Measurements from ENCODE around the gene CD2.
"Not testable (repeated sequence)": the region's sequence is repeated elsewhere in the genome, so short reads cannot be mapped to it uniquely, and the experiment has no call there.

Gene CD2

GRCh38 chr1:116755681-116756080 is 1.5 kb downstream of the CD2 start:
- H3K79me2 ChIP-seq (ENCODE audit: insufficient read depth, low read length): no peaks in the 10 kb centered on the region
- no peak overlapping the region for H3K27ac ChIP-seq (ENCODE audit: low read length)
- no peak for TF ChIP-seq CTCF (IDR thresholded peaks at IDR 0.05; ENCODE audit: borderline replicate concordance, extremely low read depth, low read length, poor library complexity, severe bottlenecking)
- TF ChIP-seq EZH2 (IDR thresholded peaks at IDR 0.05; ENCODE audit: borderline replicate concordance, low read depth, low read length, severe bottlenecking): no peak
- peaks cover 57% of the 10 kb centered on the region for H3K4me1 ChIP-seq (ENCODE audit: insufficient read depth, low read length)
- ATAC-seq (ENCODE audit: insufficient read depth, low read depth) (no peak), DNase-seq (peak; percentile 4)
- H2AFZ ChIP-seq (ENCODE audit: low read depth, low read length): no peak overlapping the region
- H3K9me3 ChIP-seq (ENCODE audit: insufficient read depth, low read length, severe bottlenecking): no peaks in the 10 kb centered on the region
- no peak overlapping the region for H3K4me3 ChIP-seq (ENCODE audit: low read depth in 1 of 2, low read length in 2 of 2)
- no peak overlapping the region for H3K9ac ChIP-seq (ENCODE audit: low read depth, low read length)
- H3K27me3 ChIP-seq (ENCODE audit: insufficient read depth, low read length, poor library complexity): no peaks in the 10 kb centered on the region
- H3K4me2 ChIP-seq (ENCODE audit: insufficient read depth, low read length): 0 out of 2 replicates have a peak overlapping the region, but pooled peaks have one; percentile 24
- H4K20me1 ChIP-seq (ENCODE audit: insufficient read depth, low read length): no peaks in the 10 kb centered on the region
- no peaks in the 10 kb centered on the region for H3K36me3 ChIP-seq (ENCODE audit: insufficient read depth, low read length)

- H2AFZ ChIP-seq (ENCODE audit: low read depth, low read length); H3K4me3 ChIP-seq (ENCODE audit: low read depth in 1 of 2, low read length in 2 of 2); ATAC-seq (ENCODE audit: insufficient read depth, low read depth); H3K9me3 ChIP-seq (ENCODE audit: insufficient read depth, low read length, severe bottlenecking); H3K36me3 ChIP-seq (ENCODE audit: insufficient read depth, low read length); H4K20me1 ChIP-seq (ENCODE audit: insufficient read depth, low read length); H3K27me3 ChIP-seq (ENCODE audit: insufficient read depth, low read length, poor library complexity); H3K79me2 ChIP-seq (ENCODE audit: insufficient read depth, low read length); H3K9ac ChIP-seq (ENCODE audit: low read depth, low read length); H3K27ac ChIP-seq (ENCODE audit: low read length); H3K4me2 ChIP-seq (ENCODE audit: insufficient read depth, low read length): not testable (repeated sequence)
- DNase-seq: peak; percentile 3
- peaks cover 53% of the 10 kb centered on the region for H3K4me1 ChIP-seq (ENCODE audit: insufficient read depth, low read length)
Observed at GRCh38 chr1:116756092-116756491, 1.9 kb downstream of the CD2 start.

GRCh38 chr1:116758456-116758815 is 4.2 kb downstream of the CD2 start:
- H3K79me2 ChIP-seq (ENCODE audit: insufficient read depth, low read length); H3K36me3 ChIP-seq (ENCODE audit: insufficient read depth, low read length); H2AFZ ChIP-seq (ENCODE audit: low read depth, low read length); DNase-seq; ATAC-seq (ENCODE audit: insufficient read depth, low read depth); H3K9me3 ChIP-seq (ENCODE audit: insufficient read depth, low read length, severe bottlenecking); H3K27ac ChIP-seq (ENCODE audit: low read length); H3K27me3 ChIP-seq (ENCODE audit: insufficient read depth, low read length, poor library complexity); H4K20me1 ChIP-seq (ENCODE audit: insufficient read depth, low read length); H3K9ac ChIP-seq (ENCODE audit: low read depth, low read length); H3K4me2 ChIP-seq (ENCODE audit: insufficient read depth, low read length); H3K4me3 ChIP-seq (ENCODE audit: low read depth in 1 of 2, low read length in 2 of 2): not testable (repeated sequence)
- peaks cover 55% of the 10 kb centered on the region for H3K4me1 ChIP-seq (ENCODE audit: insufficient read depth, low read length)

- DNase-seq (peak; percentile 4), ATAC-seq (ENCODE audit: insufficient read depth, low read depth) (no peak)
- Histone ChIP-seq H3K4me3 (ENCODE audit: low read depth in 1 of 2, low read length in 2 of 2) (no peak overlapping the region), H3K36me3 (ENCODE audit: insufficient read depth, low read length) (no peaks in the 10 kb centered on the region), H3K79me2 (ENCODE audit: insufficient read depth, low read length) (no peaks in the 10 kb centered on the region), H3K4me2 (ENCODE audit: insufficient read depth, low read length) (no peak overlapping the region), H2AFZ (ENCODE audit: low read depth, low read length) (no peak overlapping the region), H3K9me3 (ENCODE audit: insufficient read depth, low read length, severe bottlenecking) (no peaks in the 10 kb centered on the region), H3K9ac (ENCODE audit: low read depth, low read length) (no peak overlapping the region), H4K20me1 (ENCODE audit: insufficient read depth, low read length) (no peaks in the 10 kb centered on the region), H3K27ac (ENCODE audit: low read length) (peak overlapping the region; percentile 20; the same call in 1 of the 2 replicates), H3K4me1 (ENCODE audit: insufficient read depth, low read length) (peaks cover 55% of the 10 kb centered on the region), H3K27me3 (ENCODE audit: insufficient read depth, low read length, poor library complexity) (no peaks in the 10 kb centered on the region)
- TF ChIP-seq EZH2 (IDR thresholded peaks at IDR 0.05; ENCODE audit: borderline replicate concordance, low read depth, low read length, severe bottlenecking) (no peak), CTCF (IDR thresholded peaks at IDR 0.05; ENCODE audit: borderline replicate concordance, extremely low read depth, low read length, poor library complexity, severe bottlenecking) (no peak)
Observed at GRCh38 chr1:116759636-116760035, 5.4 kb downstream of the CD2 start.
